Esophagus muscularis mucosa (tissue), 4 donors: Measurements from ENCODE around the gene SMAGP. TPM values are rescaled to one million over a fixed set of nuclear protein-coding genes. Genes with fewer than 3 reads are reported as not detected.

Experiments
- DNase-seq: peaks from one replicate; pipeline ENCODE4 v3.0.0-alpha.2; 2017; ENCODE audit errors: extremely low spot score
- H3K27ac ChIP-seq, 4 donors: fragments of 200-600 bp; sonication (generic); replicated peaks in 1 of 4; 1 replicate in 3 of 4; 2 replicates in 1 of 4; pipeline ENCODE4 v1.5.1; 2016 to 2019; ENCODE audit warnings: mild to moderate bottlenecking in 1 of 4
- H3K27me3 ChIP-seq, 4 donors: fragments of 200-600 bp; sonication (generic); one replicate each; pipeline versions ENCODE4 v1.5.1 to v1.6.0; 2016 to 2019
- H3K36me3 ChIP-seq, 4 donors: fragments of 200-600 bp; sonication (generic); one replicate each; pipeline ENCODE4 v1.5.1; 2016 to 2019
- H3K4me1 ChIP-seq, 4 donors: fragments of 200-600 bp; sonication (generic); one replicate each; pipeline ENCODE4 v1.5.1; 2016 to 2019
- H3K4me3 ChIP-seq, 4 donors: fragments of 200-600 bp; sonication (generic); 1 replicate in 2 of 4; 2 replicates in 2 of 4; pipeline ENCODE4 v1.5.1; 2016 to 2019; ENCODE audit warnings: mild to moderate bottlenecking in 4 of 4, moderate library complexity in 1 of 4
- H3K9me3 ChIP-seq, 4 donors: fragments of 200-600 bp; sonication (generic); 1 replicate in 3 of 4; 2 replicates in 1 of 4; pipeline ENCODE4 v1.5.1; 2016 to 2019
- EP300 ChIP-seq: sonication (generic); formaldehyde crosslinking; IDR thresholded peaks from one replicate; pipeline ENCODE4 v1.6.1; 2017; ENCODE audit warnings: antibody characterized with exemption
- POLR2A ChIP-seq: fragments of 450-650 bp; IDR thresholded peaks from one replicate; pipeline ENCODE4 v1.6.1; 2017; ENCODE audit warnings: antibody characterized with exemption, moderate library complexity, mild to moderate bottlenecking, low read depth
- POLR2AphosphoS5 ChIP-seq, 2 donors: sonication (generic); formaldehyde crosslinking; IDR thresholded peaks; one replicate each; pipeline ENCODE4 v1.6.1; 2017; ENCODE audit warnings: antibody characterized with exemption in 2 of 2
- WGBS: methylation state at CpG from one replicate; pipeline ENCODE4 v1.1.5; 2018; 5-methylcytosine and 5-hydroxymethylcytosine counted together
- intact Hi-C: fragments of 100-400 bp; cut with DNase I; formaldehyde crosslinking; loops from one replicate; pipeline ENCODE4 v1.15.1; 2023
- total RNA-seq, 4 donors: library from RNA; depleted of rRNA; stranded (reverse); fragments of >200 nt; gene quantifications; one replicate each; pipeline versions ENCODE4 v1.1.0 to v1.2.1, GENCODE V29; 2016
- TF ChIP-seq, protein P1 (sequence below), 3 experiments: fragments of 200-600 bp in 2 of 3; fragments of 450-650 bp in 1 of 3; sonication (generic) in 2 of 3; IDR thresholded peaks; one replicate each; pipeline ENCODE4 v1.5.1; 2017 to 2019; ENCODE audit warnings: antibody characterized with exemption in 3 of 3, mild to moderate bottlenecking in 2 of 3, moderate library complexity in 1 of 3

SMAGP gene
- total RNA-seq, 4 donors from 2014 or later: 1.2 to 5.2 (median 4.0) TPM

DNA sequence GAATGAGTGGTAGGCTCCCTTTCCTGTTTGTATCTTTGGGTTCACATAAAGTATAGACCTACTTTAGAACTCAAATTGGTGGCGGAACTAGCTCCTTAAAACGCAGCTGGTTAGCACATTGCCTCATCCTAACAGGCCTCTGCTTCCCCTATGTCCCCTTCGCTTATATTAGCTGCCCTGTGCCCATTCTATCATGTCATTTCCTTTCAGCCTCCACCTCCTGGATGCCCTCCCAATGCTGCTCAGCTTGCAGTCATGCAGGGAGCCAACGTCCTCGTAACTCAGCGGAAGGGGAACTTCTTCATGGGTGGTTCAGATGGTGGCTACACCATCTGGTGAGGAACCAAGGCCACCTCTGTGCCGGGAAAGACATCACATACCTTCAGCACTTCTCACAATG lies 28.1 kb downstream of the SMAGP start:
- H3K4me3 ChIP-seq: no peak overlapping the region
- DNase-seq: no peak
- H3K4me1 ChIP-seq: peaks cover 42 to 51% (median 43%) of the 10 kb centered on the region in 4 donors
- no peaks in the 10 kb centered on the region for H3K9me3 ChIP-seq
- no peak for TF ChIP-seq POLR2A
- TF ChIP-seq, protein P1, sequence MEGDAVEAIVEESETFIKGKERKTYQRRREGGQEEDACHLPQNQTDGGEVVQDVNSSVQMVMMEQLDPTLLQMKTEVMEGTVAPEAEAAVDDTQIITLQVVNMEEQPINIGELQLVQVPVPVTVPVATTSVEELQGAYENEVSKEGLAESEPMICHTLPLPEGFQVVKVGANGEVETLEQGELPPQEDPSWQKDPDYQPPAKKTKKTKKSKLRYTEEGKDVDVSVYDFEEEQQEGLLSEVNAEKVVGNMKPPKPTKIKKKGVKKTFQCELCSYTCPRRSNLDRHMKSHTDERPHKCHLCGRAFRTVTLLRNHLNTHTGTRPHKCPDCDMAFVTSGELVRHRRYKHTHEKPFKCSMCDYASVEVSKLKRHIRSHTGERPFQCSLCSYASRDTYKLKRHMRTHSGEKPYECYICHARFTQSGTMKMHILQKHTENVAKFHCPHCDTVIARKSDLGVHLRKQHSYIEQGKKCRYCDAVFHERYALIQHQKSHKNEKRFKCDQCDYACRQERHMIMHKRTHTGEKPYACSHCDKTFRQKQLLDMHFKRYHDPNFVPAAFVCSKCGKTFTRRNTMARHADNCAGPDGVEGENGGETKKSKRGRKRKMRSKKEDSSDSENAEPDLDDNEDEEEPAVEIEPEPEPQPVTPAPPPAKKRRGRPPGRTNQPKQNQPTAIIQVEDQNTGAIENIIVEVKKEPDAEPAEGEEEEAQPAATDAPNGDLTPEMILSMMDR (IDR thresholded peaks at IDR 0.05): no peak
- no peak for TF ChIP-seq POLR2AphosphoS5 (IDR thresholded peaks at IDR 0.05)
- no peak for TF ChIP-seq EP300
- H3K27me3 ChIP-seq: no peaks in the 10 kb centered on the region
- intact Hi-C loops: no loop called here
- H3K36me3 ChIP-seq: peaks cover 24 to 60% (median 53%) of the 10 kb centered on the region in 4 donors
- WGBS: 76% methylated on average over 7 of the region's 7 CpGs
- peak overlapping the region in 1 of 4 donors; percentile 38 for H3K27ac ChIP-seq

DNA sequence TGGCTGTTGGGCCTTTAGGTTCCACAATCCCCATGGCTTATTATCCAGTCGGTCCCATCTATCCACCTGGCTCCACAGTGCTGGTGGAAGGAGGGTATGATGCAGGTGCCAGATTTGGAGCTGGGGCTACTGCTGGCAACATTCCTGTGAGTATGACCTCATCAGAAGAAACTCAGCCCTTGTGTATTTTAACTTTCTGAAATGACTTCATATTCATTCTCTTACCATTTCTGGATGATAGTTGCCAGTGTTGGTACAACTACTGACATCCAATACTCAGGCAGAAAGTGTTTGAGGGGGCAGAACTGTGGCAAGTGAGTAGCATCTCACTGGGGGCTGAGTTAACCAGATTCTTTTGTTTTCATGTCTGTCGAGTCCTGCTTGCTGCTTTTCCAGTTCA lies 29.2 kb downstream of the SMAGP start:
- H3K9me3 ChIP-seq: no peaks in the 10 kb centered on the region
- DNase-seq: no peak
- peak overlapping the region in 3 of 4 donors; percentile 16 to 94 (median 24) for H3K27ac ChIP-seq
- intact Hi-C loops: no loop called here
- 79% methylated on average over 2 of the region's 2 CpGs for WGBS
- peaks cover 33 to 48% (median 40%) of the 10 kb centered on the region in 4 donors for H3K4me1 ChIP-seq
- TF ChIP-seq, protein P1 (IDR thresholded peaks at IDR 0.05): no peak
- no peak overlapping the region for H3K4me3 ChIP-seq
- no peaks in the 10 kb centered on the region for H3K27me3 ChIP-seq
- peaks cover 24 to 59% (median 53%) of the 10 kb centered on the region in 4 donors for H3K36me3 ChIP-seq

DNA sequence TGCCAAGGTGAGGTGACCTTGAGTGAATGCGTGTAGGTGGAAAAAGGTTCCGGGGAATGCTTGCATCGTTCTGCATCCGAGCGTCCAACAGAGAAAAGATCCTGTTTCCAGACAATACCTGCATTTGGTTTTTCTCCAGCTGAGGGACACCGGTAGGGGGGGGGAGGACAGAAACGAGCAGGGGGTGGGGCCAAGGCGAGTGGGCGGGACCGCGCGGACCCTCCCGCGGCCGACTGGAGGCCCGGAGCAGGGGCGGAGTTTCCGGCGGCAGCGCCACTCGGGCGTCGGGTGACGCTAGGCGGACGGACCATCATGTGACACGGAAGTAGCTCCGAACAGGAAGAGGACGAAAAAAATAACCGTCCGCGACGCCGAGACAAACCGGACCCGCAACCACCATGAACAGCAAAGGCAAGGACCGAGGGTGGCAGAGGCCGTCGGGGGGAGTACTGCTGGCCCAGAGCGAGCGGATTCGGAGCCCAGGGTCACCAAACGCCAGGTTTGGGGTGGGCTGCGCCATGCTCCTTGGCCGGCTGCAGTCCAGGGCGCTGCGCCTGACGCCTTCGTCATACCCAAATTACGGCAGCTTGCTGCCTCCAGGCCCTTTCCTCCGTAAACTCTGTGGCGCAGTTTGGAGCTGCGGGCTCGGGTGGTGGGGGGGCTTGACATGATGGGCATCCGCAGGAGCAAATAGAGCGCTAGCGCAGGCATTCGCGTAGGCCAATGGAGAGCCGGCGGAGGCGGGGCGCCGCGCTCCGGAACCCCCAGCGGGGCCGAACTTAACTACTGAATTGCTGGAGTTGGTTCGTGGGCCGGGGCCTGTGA lies 31.5 kb downstream of the SMAGP start, which contains the start of gene DAZAP2:
Gene DAZAP2 (plus strand): TSS at position 317 of the 825 bp plus-strand sequence. CDS start 82 bp downstream, at position 399.
- TF ChIP-seq, protein P1 (IDR thresholded peaks at IDR 0.05): peak in 2 of 3 experiments; percentile 12 to 42
- TF ChIP-seq EP300 (no peak), POLR2A (peak; percentile 94), POLR2AphosphoS5 (IDR thresholded peaks at IDR 0.05) (peak; percentile 92 to 99)
- peak within 1 kb of the TSS; percentile 94 to 100 (median 99) for H3K27ac ChIP-seq

DNA sequence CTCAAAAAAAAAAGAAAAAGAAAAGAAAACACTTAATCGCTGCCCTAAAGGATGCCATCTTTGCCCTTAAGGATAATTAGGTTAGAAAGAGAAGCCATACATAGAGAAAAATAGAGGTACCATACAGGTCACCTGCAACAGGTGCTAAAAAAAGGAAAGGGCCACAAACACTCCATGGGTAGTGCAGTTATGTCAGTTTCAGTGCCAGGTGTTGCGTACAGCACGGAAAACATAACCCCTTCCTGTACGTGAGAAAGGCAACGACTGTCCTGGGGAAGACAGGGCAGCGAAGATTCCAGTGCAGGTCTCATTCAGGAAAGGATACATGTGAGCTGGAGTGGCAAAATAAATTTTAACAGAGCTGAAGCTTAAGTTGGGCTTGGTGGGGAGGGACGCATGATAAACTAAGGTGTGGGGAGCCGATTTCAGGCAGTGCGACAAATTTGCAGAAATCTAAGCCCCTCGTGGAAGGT lies 32.1 kb downstream of the SMAGP start:
- Histone ChIP-seq H3K36me3 (peaks cover 24 to 34% (median 31%) of the 10 kb centered on the region in 4 donors), H3K27ac (peak overlapping the region; percentile 94 to 100 (median 99)), H3K4me3 (peak overlapping the region; percentile 74 to 96 (median 91)), H3K9me3 (no peaks in the 10 kb centered on the region), H3K4me1 (peaks cover 31 to 42% (median 38%) of the 10 kb centered on the region in 4 donors), H3K27me3 (no peaks in the 10 kb centered on the region)
- DNase-seq: no peak
- 11% methylated on average over 10 of the region's 10 CpGs for WGBS
- no peak for TF ChIP-seq POLR2AphosphoS5 (IDR thresholded peaks at IDR 0.05)
- TF ChIP-seq POLR2A: no peak
- TF ChIP-seq, protein P1 (IDR thresholded peaks at IDR 0.05): no peak
- no peak for TF ChIP-seq EP300
- intact Hi-C loops: loop anchor here (2.0 to 5.0 kb wide), 3 partner anchors 19 to 191 kb away; partner anchors contain the start of genes LETMD1, POU6F1 and TFCP2

More for the DNA sequence above, 31.5 kb downstream of the SMAGP start, which contains the start of gene DAZAP2:
- peak within 1 kb of the TSS; percentile 74 to 96 (median 91) for H3K4me3 ChIP-seq
- peak; percentile 99 for DNase-seq
- intact Hi-C loops: loop anchor here (2.0 to 5.0 kb wide), 3 partner anchors 20 to 191 kb away; partner anchors contain the start of genes LETMD1, POU6F1 and TFCP2
- H3K36me3 ChIP-seq: peaks cover 24 to 40% (median 36%) of the 10 kb centered on the region in 4 donors
- 1% methylated on average over 35 of the region's 70 CpGs for WGBS
- no peaks in the 10 kb centered on the region for H3K27me3 ChIP-seq
- H3K4me1 ChIP-seq: peaks cover 31 to 44% (median 40%) of the 10 kb centered on the region in 4 donors
- H3K9me3 ChIP-seq: no peaks in the 10 kb centered on the region
